A673 (cell line): ENCODE measurements around the gene HTATIP2. TPM values are rescaled to one million over a fixed set of nuclear protein-coding genes. Genes with fewer than 3 reads are reported as not detected.

Experiments used
- BruUV-seq: library from RNA; stranded (reverse); fragments of 400-500 nt; replicated peaks from 2 replicates; lab custom pipeline; 2021; lab: Mats Ljungman, UMichigan
- CTCF ChIA-PET: fragments of 300-600 bp; sonication (Branson Sonifier 250); formaldehyde crosslinking; loops from one replicate; lab custom pipeline; 2022; ENCODE audit warnings: antibody characterized with exemption; lab: Charles Lee
- POLR2A ChIA-PET: fragments of 300-600 bp; sonication (Branson Sonifier 250); formaldehyde crosslinking; loops from one replicate; lab custom pipeline; 2022; ENCODE audit warnings: antibody characterized with exemption; ENCODE audit not compliant: low non-redundant PET; lab: Charles Lee
- DNase-seq: peaks from one replicate; pipeline ENCODE4 v3.0.0-alpha.2; 2015; ENCODE audit warnings: low spot score
- H3K27ac ChIP-seq: fragments of 200-600 bp; sonication (generic); 2 replicates; pipeline ENCODE4 v1.5.1; 2016; ENCODE audit warnings: mixed run types, low read depth, mild to moderate bottlenecking, mixed read lengths, antibody characterized with exemption, low read length; ENCODE audit not compliant: poor library complexity, severe bottlenecking
- H3K27me3 ChIP-seq: fragments of 200-600 bp; sonication (generic); replicated peaks from 2 replicates; pipeline ENCODE4 v1.6.1; 2017; ENCODE audit warnings: mixed run types, low read depth, mild to moderate bottlenecking, mixed read lengths, antibody characterized with exemption, low read length; ENCODE audit not compliant: insufficient read depth, poor library complexity
- H3K36me3 ChIP-seq: fragments of 200-600 bp; sonication (generic); 2 replicates; pipeline ENCODE4 v1.6.1; 2016; ENCODE audit warnings: mixed run types, mild to moderate bottlenecking, mixed read lengths, antibody characterized with exemption, low read length; ENCODE audit not compliant: insufficient read depth, poor library complexity, severe bottlenecking
- H3K4me1 ChIP-seq: fragments of 200-600 bp; sonication (generic); 2 replicates; pipeline ENCODE4 v1.6.1; 2017; ENCODE audit warnings: mixed run types, mild to moderate bottlenecking, mixed read lengths, antibody characterized with exemption, low read length; ENCODE audit not compliant: insufficient read depth, poor library complexity, severe bottlenecking
- H3K4me3 ChIP-seq: fragments of 200-600 bp; sonication (generic); 2 replicates; pipeline ENCODE4 v1.5.1; 2016; ENCODE audit warnings: low read depth, mixed run types, mild to moderate bottlenecking, mixed read lengths, low read length; ENCODE audit not compliant: poor library complexity, severe bottlenecking
- H3K9me3 ChIP-seq: fragments of 200-600 bp; sonication (generic); 2 replicates; pipeline ENCODE4 v1.6.1; 2016; ENCODE audit warnings: mixed run types, low read depth, mild to moderate bottlenecking, mixed read lengths, antibody characterized with exemption, low read length; ENCODE audit not compliant: poor library complexity, severe bottlenecking
- CTCF ChIP-seq: fragments of 300-800, 200-600 bp; sonication (generic); conservative IDR thresholded peaks from 2 replicates; pipeline ENCODE4 v1.5.1; 2017; ENCODE audit warnings: low read depth, mild to moderate bottlenecking, antibody characterized with exemption, low read length, moderate library complexity, mixed read lengths
- EZH2 ChIP-seq: fragments of 200-600 bp; sonication (generic); IDR thresholded peaks from 2 replicates; pipeline ENCODE4 v1.6.1; 2017; ENCODE audit warnings: borderline replicate concordance, low read depth, mild to moderate bottlenecking, mixed read lengths, antibody characterized with exemption, low read length; ENCODE audit not compliant: poor library complexity, severe bottlenecking
- intact Hi-C: fragments of 100-400 bp; cut with micrococcal nuclease; formaldehyde crosslinking; loops from one replicate; pipeline ENCODE4 v1.10.0; 2022; ENCODE audit not compliant: unreplicated experiment
- total RNA-seq: library from RNA; stranded (reverse); gene quantifications from 2 replicates; pipeline ENCODE4 v1.2.3, GENCODE V29; 2021

HTATIP2 gene
- total RNA-seq, 1 experiment from 2014 or later: 51.6 TPM

DNA sequence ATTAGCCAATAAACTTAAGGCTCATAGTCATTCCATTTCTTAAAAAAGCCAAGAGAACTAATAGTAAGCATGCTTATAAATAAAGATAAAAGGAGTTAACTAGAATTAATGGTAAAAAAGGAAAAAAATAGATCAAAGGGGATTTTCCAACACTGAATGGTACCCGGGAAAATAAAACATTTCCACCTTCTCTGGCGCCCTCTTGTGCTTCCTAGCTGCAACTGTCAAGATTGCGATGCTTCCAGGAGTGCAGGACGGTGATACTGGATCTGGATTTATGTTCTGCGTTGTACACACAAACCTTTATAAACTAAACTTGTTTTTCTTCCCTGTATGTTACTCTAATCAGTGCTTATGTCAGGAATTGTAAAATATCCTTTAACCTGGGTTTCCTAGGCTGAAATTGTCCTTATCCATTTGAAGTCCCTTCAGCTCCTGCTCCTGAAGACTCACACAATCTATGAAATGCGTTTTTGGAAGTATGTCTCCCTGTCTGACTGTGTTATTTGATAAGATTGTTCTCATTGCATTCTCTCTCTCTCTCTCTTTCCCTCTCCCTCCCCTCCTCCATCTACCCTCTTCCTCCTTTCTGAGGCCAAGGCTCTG, 9.6 kb upstream of the HTATIP2 start:
- peak; percentile 38 for DNase-seq
- BruUV-seq: no TSS peak
- Histone ChIP-seq H3K36me3 (no peaks in the 10 kb centered on the region), H3K9me3 (no peaks in the 10 kb centered on the region), H3K4me1 (no peaks in the 10 kb centered on the region), H3K4me3 (no peak overlapping the region), H3K27me3 (peaks cover 5% of the 10 kb centered on the region), H3K27ac (no peak overlapping the region)
- intact Hi-C loops: loop anchor here (5.0 kb wide), 1 partner anchor 402 kb away; no protein-coding TSS in a partner anchor
- ChIA-PET CTCF (interaction anchor here (0.6 to 3.8 kb wide), 5 partner anchors 13 to 1772 kb away, joined by 3 to 41 read pairs (median 5); no protein-coding TSS in a partner anchor), POLR2A (no interaction called here)
- TF ChIP-seq CTCF (peak; percentile 85), EZH2 (no peak)

DNA sequence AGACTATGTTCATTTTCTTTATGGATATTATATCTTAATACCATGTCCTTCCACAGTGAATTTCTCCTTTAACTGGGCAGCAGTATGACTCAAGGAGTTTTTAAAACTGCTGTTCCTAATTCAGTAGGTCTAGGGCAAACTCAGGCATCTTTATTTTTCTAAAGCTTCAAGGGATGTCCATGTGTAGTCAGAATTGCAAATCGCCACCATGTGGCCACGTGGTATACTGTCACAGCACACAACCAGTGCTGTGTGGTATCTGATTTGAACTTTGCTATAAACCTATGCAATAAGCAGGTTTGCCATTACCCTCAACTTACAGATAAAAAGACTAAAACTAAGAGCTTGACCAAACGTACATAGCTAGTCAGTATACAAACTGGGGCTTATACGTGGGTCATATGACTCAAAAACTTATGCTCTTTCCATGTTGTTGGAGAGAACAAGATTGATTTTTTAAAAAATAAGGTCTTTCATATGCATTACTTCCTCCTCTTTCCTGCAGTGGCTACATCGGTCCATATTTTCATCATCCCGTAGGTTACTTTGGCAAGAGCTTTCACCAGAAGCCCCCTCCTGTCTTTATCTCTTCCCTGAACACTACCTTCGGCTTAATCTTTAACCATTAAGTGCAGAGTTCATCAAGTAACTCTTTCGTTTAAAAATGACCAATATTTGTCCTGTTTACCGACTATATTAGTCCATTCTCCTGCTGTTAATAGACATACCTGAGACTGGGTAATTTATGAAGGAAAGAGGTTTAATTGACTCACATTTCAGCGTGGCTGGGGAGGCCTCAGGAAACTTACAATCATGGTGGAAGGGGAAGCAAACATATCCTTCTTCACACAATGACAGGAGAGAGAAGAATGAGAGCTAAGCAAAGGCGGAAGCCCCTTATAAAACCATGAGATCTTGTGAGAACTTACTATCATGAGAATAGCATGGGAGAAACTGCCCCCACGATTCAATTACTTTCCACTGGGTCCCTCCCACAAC, 8.0 kb upstream of the HTATIP2 start:
- BruUV-seq: no TSS peak
- no peaks in the 10 kb centered on the region for H3K4me1 ChIP-seq
- DNase-seq: peak; percentile 59
- TF ChIP-seq CTCF: peak; percentile 68
- no peak for TF ChIP-seq EZH2
- CTCF ChIA-PET: interaction anchor here (3.8 kb wide), 1 partner anchor 227 kb away, joined by 41 read pairs; no protein-coding TSS in a partner anchor
- H3K27me3 ChIP-seq: no peaks in the 10 kb centered on the region
- H3K36me3 ChIP-seq: no peaks in the 10 kb centered on the region
- no peak overlapping the region for H3K4me3 ChIP-seq
- no peaks in the 10 kb centered on the region for H3K9me3 ChIP-seq
- no peak overlapping the region for H3K27ac ChIP-seq
- intact Hi-C loops: loop anchor here (1.0 kb wide), 1 partner anchor 227 kb away; no protein-coding TSS in a partner anchor
- POLR2A ChIA-PET: no interaction called here

DNA sequence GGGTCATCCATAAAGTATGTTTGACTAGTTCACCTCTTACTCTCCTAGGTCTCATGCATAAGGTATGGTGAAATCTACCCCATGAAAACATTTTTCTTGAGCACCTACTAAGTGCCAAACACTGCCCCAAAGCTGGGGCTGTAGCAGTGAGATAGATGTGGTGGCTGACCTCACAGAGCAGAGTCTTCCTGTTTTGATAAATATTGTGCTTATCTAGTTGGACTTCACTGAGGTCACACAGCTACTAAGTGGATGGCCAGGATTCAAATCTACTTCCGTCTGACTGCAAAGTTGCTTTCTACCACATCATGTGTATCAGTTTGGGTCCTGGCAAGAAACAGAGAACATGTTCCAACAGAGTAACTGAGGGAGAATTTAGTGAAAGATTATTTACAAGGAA, 6.4 kb upstream of the HTATIP2 start:
- no peak overlapping the region for H3K27ac ChIP-seq
- TF ChIP-seq CTCF (no peak), EZH2 (no peak)
- intact Hi-C loops: no loop called here
- no TSS peak for BruUV-seq
- no peaks in the 10 kb centered on the region for H3K4me1 ChIP-seq
- H3K27me3 ChIP-seq: no peaks in the 10 kb centered on the region
- H3K4me3 ChIP-seq: no peak overlapping the region
- no peaks in the 10 kb centered on the region for H3K9me3 ChIP-seq
- ChIA-PET POLR2A (no interaction called here), CTCF (no interaction called here)
- no peak for DNase-seq
- H3K36me3 ChIP-seq: no peaks in the 10 kb centered on the region
